IPS-NIHi7 (cell line): ENCODE data around the gene AMIGO3.

Experiments used
- DNase-seq: peaks from one replicate; pipeline ENCODE4 v3.0.0; 2012; ENCODE audit warnings: mixed read lengths; ENCODE audit errors: extremely low spot score

AMIGO3 gene

GRCh38 chr3:49725906-49726681, 6.6 kb upstream of the AMIGO3 start:
- no peak for DNase-seq

DNA sequence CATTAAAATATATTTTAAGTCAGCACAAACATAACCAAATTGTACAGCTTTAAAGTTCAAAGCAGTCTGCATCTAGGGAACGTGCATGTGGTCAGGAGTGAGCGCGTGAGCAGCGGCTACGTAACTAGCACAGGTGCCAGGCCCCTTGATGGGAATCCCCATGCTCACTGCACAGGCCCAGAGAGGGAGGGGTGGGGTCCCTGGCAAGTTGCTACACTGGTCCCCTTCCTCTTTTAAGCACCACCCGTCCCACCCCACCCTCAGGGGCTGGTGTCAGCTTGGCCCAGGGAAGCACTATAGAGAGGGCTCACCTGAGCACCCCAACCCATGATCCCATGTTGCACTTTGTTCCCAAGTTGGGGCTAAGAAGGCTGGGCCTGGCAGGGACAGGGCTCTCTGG, 5.1 kb upstream of the AMIGO3 start:
- DNase-seq, result no peak

GRCh38 chr3:49723628-49724551, 4.4 kb upstream of the AMIGO3 start, which contains the start of gene GMPPB:
Gene GMPPB (minus strand): TSS chr3:49723951. CDS start chr3:49723726, 225 bp downstream.
- DNase-seq, result peak; percentile 100

- DNase-seq, result peak; percentile 42
Measured at GRCh38 chr3:49723296-49723627, 3.8 kb upstream of the AMIGO3 start.

DNA sequence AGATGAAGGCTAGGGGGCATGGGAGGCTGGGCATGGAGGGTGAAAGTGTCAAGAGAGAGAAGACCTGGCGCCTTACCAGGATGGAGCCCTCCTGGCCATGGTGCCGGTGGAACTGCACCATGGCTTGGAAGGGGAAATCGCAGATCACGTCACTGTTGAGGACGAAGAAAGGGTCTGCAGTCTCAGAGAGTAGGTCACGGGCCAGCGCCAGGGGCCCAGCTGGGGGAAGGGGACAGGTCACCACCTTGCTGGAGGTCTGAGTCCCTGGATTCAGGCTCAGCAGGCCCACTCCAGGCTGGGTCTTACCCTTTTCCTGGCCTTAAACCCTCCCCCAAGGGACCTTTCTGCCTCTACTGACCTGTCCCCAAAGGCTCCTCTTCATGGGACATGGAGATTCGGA, 3.4 kb upstream of the AMIGO3 start:
- no peak for DNase-seq

- no peak for DNase-seq
Measured at GRCh38 chr3:49721896-49722781, 2.7 kb upstream of the AMIGO3 start.

- DNase-seq, result no peak
Measured at GRCh38 chr3:49721596-49721895, 2.1 kb upstream of the AMIGO3 start.

GRCh38 chr3:49720855-49721595, 1.5 kb upstream of the AMIGO3 start:
- no peak for DNase-seq

- DNase-seq, result no peak
Measured at GRCh38 chr3:49718858-49719213, 648 bp downstream of the AMIGO3 start.

DNA sequence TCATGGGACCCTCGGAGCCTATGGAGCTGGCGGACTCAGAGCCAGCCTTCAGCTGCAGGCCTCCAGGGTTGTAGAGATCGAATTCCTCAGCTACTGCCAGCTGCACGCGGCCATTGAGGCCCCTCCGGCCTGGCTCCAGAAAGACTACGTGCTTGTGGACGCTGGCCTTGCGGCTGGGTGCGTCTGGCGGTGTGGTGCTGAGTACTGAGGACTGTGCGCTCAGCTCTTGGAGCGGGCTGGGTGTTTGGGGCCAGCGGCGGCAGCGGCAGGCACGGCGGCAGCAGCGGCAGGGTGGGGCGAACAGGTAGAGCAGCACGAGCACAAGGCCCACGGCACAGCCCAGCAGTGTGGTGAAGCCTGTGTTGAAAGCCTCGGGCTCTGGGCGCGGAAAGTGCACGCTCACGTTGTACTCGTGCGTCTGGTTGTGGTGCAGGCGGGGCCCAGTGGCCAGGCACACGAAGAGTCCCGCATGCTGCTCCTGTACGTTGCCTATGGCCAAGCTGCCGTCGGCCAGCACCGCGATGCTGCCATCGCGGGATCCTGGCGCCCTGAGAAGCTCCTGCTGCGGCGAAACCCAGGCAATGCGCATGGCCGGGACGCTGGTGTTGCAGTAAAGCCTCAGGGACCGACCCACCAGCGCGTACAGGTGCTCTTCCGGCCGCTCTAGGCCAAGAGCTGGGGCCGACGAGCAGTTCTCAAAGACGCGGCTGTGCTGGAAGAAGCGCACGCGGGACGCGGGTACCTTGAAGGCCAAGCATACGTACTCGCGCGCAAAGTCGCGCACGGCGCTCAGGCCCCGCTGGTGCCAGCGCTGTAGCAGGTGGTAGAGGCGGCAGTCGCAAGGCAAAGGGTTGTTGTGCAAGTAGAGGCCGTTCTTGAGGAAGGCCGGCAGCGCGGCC, 1.3 kb downstream of the AMIGO3 start:
- DNase-seq, result no peak

GRCh38 chr3:49717211-49717958, 2.1 kb downstream of the AMIGO3 start:
- DNase-seq, result no peak

DNA sequence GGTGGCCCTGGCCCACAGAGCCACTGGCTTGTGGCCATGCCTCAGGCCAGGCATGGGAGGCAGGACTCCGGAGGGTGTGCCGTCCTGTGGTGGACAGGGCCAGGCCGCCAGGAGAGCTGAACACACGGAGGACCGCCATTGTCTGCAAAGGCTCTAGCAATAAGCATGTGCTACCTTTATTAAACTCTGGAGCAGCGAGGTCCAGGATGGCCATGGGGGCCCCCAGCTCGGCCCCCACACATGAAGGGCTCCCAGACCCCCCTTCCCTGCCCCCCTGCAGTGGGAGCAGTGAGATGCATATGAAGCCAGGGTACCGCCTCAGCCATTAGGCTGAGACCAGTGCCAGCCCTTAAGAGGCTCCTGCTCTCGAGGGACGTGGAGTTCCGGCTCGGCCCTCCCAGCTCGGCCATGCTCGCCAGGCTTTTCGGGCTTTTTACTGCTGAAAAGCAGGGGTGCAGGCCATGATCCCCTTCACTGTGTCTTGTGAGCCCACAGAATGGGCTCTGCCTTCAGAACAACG, 2.7 kb downstream of the AMIGO3 start:
- DNase-seq, result no peak

- no peak for DNase-seq
Measured at GRCh38 chr3:49716169-49716568, 3.3 kb downstream of the AMIGO3 start.

- DNase-seq, result no peak
Measured at GRCh38 chr3:49715611-49716121, 3.8 kb downstream of the AMIGO3 start.

DNA sequence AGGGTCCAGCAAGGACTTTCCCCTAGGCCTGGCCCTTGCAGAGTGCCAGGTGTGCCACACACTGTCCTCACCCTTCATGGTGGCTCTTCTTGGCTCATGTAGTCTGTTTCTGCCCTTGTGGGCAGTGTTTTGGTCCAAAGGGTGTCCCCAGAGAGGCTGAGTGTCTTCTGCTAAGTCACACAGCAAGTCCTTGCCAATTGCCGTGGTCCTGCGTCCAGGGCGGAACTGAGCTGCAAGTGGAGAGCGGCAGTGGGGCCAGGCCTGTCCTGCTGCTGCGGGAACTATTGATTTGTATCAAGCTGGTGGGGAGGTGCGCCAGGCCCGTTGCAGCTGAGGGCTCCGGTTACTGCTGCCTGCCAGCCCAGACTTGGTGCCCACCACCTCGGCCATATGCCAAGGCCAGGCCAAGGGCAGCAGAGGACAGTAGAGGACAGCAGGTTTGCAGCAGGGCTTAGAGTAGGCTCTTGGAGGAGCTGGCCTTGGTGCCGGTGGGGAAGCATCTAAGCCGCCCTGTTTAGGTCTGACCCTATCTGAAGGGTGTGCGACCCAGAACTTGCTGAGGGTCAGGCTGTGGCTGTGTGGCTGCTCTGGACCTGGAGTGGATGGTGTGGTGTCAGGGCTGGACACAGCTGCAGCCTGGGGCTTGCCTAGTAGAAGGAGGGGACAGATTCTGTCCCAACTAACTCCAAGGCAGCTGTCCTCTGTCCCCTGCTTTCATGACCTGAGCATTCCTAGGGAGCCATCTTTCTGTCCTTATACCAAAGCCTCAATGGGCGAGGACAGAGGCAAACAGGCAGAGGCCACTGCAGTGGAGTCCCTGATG, 4.5 kb downstream of the AMIGO3 start:
- no peak for DNase-seq

- no peak for DNase-seq
Measured at GRCh38 chr3:49713336-49714105, 6.0 kb downstream of the AMIGO3 start.

DNA sequence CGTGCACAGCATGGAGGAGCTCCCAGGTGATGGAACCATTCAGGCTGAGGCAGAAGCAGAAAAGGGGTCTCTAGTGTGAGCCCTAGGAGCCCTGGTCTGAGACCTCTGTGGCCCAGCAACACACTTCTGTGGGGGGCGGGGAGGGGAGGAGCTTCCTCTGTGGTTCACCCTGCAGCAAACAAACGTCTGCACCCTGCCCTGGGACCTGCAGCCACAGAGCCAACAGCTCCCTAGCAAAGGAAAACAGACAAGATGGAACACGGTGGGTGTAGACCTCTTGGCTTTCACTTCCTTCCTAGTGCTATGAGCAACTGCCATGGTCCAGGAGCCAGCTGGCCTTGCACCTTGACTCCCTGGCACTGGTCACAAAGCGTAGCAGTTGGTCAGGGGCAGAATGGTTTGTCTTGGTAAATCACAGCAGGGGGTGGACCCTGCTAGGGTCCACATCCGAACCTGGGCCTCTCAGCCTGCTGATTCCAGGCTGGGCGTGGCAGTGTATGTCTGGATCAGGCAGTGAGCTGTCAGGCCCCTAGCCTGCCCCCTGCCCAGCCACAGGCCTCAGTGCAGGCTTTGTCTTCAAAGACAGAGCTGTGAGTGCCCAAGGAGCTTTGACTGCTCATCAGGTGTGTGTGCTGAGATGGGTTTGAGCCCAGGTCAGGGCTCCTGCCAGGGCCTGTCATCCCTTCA, 6.7 kb downstream of the AMIGO3 start:
- DNase-seq, result no peak
